Chondrocyte (in vitro differentiated cells): ENCODE data around the gene MEX3D. TPM values are rescaled to one million over a fixed set of nuclear protein-coding genes. Genes with fewer than 3 reads are reported as not detected.
"Not testable (repeated sequence)": the region's sequence is repeated elsewhere in the genome, so short reads cannot be mapped to it uniquely, and the experiment has no call there.

Experiments used
- DNase-seq: peaks from one replicate; pipeline ENCODE4 v3.0.0; 2021; ENCODE audit warnings: mixed read lengths, low spot score
- H3K27ac Mint-ChIP-seq: one replicate; pipeline ENCODE4 v1.8.0; 2021; ENCODE audit warnings: mild to moderate bottlenecking, moderate library complexity, mixed read lengths; ENCODE audit not compliant: unreplicated experiment
- H3K27me3 Mint-ChIP-seq: 2 replicates; pipeline ENCODE4 v1.8.0; 2021; ENCODE audit warnings: low read depth, mixed read lengths
- H3K36me3 Mint-ChIP-seq: 2 replicates; pipeline ENCODE4 v1.8.0; 2021; ENCODE audit warnings: low read depth, mixed read lengths
- H3K4me1 Mint-ChIP-seq: 2 replicates; pipeline ENCODE4 v1.8.0; 2021; ENCODE audit warnings: low read depth, mild to moderate bottlenecking, mixed read lengths
- H3K4me3 Mint-ChIP-seq: one replicate; pipeline ENCODE4 v1.8.0; 2021; ENCODE audit warnings: mild to moderate bottlenecking, moderate library complexity, mixed read lengths; ENCODE audit not compliant: unreplicated experiment
- H3K9me3 Mint-ChIP-seq: 2 replicates; pipeline ENCODE4 v1.8.0; 2021; ENCODE audit warnings: low read depth, mixed read lengths
- total RNA-seq: library from RNA; stranded (reverse); gene quantifications from 3 replicates; pipeline ENCODE4 v1.2.1, GENCODE V29; 2021
- TF ChIP-seq, protein P1 (sequence below): fragments of 200-600 bp; sonication (generic); IDR thresholded peaks from 2 replicates; pipeline ENCODE4 v1.5.0; 2021; ENCODE audit warnings: antibody characterized with exemption, mild to moderate bottlenecking, moderate library complexity

MEX3D gene
- total RNA-seq, 1 donor from 2014 or later = 60.1 TPM

DNA sequence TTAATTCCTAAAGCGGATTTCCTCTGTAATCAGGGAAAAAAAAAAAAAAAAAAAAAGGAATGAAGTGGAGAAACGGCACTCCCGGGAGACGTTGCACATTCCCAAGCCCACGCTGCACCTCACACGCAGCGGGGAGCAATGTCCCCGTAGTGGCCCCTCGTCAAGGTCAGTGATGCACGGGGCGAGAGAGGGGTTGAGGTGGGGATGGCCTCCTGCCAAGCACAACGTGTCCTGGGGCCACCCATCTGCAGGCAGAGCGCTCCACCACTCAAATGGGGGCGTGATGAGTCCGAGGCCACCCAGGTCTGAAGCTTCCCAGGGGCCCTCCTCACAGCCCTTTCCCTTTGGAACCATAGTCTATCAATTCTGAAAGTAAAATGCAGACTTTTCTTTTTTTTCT lies 29.1 kb downstream of the MEX3D start:
- no peaks in the 10 kb centered on the region for H3K9me3 Mint-ChIP-seq
- H3K4me3 Mint-ChIP-seq = no peak overlapping the region
- no peak overlapping the region for H3K27ac Mint-ChIP-seq
- TF ChIP-seq, protein P1, sequence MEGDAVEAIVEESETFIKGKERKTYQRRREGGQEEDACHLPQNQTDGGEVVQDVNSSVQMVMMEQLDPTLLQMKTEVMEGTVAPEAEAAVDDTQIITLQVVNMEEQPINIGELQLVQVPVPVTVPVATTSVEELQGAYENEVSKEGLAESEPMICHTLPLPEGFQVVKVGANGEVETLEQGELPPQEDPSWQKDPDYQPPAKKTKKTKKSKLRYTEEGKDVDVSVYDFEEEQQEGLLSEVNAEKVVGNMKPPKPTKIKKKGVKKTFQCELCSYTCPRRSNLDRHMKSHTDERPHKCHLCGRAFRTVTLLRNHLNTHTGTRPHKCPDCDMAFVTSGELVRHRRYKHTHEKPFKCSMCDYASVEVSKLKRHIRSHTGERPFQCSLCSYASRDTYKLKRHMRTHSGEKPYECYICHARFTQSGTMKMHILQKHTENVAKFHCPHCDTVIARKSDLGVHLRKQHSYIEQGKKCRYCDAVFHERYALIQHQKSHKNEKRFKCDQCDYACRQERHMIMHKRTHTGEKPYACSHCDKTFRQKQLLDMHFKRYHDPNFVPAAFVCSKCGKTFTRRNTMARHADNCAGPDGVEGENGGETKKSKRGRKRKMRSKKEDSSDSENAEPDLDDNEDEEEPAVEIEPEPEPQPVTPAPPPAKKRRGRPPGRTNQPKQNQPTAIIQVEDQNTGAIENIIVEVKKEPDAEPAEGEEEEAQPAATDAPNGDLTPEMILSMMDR = no peak
- peaks cover 5% of the 10 kb centered on the region for H3K4me1 Mint-ChIP-seq
- peaks cover 4% of the 10 kb centered on the region for H3K36me3 Mint-ChIP-seq
- peaks cover 6% of the 10 kb centered on the region for H3K27me3 Mint-ChIP-seq
- DNase-seq = no peak

DNA sequence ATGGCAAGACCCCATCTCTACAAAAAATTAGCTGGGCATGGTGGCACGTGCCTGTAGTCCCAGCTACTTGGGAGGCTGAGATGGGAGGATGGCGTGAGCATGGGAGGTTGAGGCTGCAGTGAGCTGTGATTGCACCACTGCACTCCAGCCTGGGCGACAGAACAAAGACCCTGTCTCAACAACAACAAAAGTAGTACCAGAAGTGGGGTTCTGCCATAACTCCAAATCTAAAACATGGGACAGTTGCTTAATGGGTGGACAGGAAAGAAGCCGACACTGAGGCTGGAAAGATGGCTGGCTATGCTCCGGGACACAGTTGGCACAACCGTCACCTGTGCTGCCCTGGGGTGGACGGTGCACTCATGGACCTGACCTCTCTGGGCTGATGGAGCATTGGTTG lies 32.4 kb downstream of the MEX3D start:
- H3K4me3 Mint-ChIP-seq, H3K36me3 Mint-ChIP-seq, DNase-seq, H3K4me1 Mint-ChIP-seq, H3K27me3 Mint-ChIP-seq, H3K27ac Mint-ChIP-seq, H3K9me3 Mint-ChIP-seq: not testable (repeated sequence)

DNA sequence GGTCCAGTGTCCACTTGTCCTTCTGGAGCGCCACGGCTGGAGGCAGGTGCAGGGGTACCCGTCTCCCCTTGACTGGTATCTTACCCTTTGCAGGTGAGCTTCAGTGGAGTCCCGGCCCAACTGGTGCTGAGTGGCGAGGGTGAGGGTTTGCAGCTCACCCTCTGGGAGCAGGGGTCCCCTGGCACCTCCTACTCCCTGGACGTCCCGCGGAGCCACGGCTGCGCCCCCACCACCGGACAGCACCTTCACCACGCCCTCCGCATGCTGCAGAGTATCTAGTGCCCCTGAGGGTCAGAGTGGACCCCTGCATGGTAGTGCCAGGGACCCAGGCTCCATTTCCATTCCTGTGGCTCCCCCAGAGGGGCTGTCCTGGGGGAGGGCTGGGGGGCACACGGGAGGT lies 33.2 kb downstream of the MEX3D start:
- no peaks in the 10 kb centered on the region for H3K9me3 Mint-ChIP-seq
- TF ChIP-seq, protein P1 = no peak
- H3K36me3 Mint-ChIP-seq = peaks cover 3% of the 10 kb centered on the region
- H3K4me1 Mint-ChIP-seq = peaks cover 5% of the 10 kb centered on the region
- no peak overlapping the region for H3K27ac Mint-ChIP-seq
- H3K27me3 Mint-ChIP-seq = peaks cover 3% of the 10 kb centered on the region
- no peak overlapping the region for H3K4me3 Mint-ChIP-seq
- DNase-seq = no peak

DNA sequence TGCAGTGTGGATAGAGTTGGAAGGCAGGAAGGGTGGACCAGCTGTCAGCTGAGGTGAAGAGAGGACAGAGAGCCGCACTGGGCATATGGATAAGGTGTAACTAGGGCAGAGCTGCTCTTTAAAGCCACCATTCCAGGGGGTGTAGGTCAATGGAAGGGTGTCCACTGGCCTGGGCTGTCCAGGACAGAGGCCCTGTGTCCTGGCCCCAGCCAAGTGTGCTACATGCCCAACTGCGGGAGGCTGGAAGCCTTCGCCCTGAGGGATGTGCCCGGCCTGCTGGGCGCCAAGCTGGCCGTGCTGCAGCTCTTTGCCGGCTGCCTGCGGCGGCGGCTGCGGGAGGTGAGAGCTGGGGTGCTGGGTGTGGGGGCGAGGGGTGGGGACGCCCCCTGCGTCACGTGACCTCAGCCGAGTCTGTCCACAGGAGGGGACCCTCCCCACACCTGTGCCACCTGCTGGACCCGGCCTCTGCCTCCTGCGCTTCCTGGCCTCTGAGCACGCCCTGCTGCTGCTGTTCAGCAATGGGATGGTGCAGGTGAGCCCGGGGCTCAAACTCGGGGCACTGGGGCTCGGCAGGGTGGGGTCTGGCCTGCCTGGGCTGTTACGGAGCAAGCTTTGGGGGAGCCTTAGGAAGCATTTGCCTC lies 34.5 kb downstream of the MEX3D start:
- Mint-ChIP-seq H3K9me3 (no peaks in the 10 kb centered on the region), H3K27ac (no peak overlapping the region), H3K27me3 (peaks cover 4% of the 10 kb centered on the region), H3K4me1 (peaks cover under 1% of the 10 kb centered on the region), H3K4me3 (no peak overlapping the region), H3K36me3 (peaks cover 3% of the 10 kb centered on the region)
- TF ChIP-seq, protein P1 = no peak
- no peak for DNase-seq

DNA sequence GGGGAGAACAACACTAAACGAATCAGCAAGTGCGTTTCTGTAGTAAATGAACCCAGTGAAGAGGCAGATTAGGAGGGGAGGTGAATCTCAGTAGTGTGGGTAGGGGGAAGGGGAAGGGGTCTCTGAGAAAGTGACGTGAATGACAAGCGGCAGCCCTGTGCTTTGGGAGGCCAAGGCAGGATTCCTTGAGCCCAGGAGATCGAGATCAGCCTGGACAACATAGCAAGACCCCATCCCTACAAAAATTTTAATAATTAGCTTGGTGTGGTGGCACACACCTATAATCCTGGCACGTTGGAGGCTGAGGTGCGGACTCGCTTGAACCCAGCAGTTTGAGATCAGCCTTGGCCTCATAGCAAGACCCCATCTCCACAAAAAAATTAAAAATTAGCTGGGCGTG lies 36.1 kb downstream of the MEX3D start:
- DNase-seq = no peak
- Mint-ChIP-seq H3K4me1 (no peaks in the 10 kb centered on the region), H3K9me3 (no peaks in the 10 kb centered on the region), H3K27ac (no peak overlapping the region), H3K36me3 (peaks cover 3% of the 10 kb centered on the region), H3K27me3 (peaks cover 6% of the 10 kb centered on the region), H3K4me3 (no peak overlapping the region)
- TF ChIP-seq, protein P1 = no peak

DNA sequence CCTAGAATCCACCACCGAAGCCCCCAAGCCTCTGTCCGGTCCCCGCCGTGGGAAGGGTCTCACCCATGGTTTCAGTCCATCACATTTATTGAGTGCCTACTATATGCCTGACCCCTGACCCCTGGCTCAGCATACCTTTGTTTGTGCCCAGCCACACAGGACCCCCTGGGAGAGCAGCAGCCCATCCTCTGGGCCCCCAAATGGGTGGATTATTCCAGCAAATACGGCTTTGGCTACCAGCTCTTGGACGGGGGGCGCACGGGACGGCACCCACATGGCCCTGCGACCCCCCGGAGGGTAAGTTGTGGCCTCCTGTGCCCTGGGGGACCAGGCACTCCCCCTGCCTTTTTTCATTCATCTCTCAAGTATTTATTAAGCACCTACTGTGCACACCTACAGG lies 36.5 kb downstream of the MEX3D start:
- Mint-ChIP-seq H3K27ac (no peak overlapping the region), H3K9me3 (no peaks in the 10 kb centered on the region), H3K4me3 (no peak overlapping the region), H3K4me1 (no peaks in the 10 kb centered on the region), H3K36me3 (peaks cover 3% of the 10 kb centered on the region), H3K27me3 (peaks cover 7% of the 10 kb centered on the region)
- TF ChIP-seq, protein P1 = no peak
- no peak for DNase-seq

DNA sequence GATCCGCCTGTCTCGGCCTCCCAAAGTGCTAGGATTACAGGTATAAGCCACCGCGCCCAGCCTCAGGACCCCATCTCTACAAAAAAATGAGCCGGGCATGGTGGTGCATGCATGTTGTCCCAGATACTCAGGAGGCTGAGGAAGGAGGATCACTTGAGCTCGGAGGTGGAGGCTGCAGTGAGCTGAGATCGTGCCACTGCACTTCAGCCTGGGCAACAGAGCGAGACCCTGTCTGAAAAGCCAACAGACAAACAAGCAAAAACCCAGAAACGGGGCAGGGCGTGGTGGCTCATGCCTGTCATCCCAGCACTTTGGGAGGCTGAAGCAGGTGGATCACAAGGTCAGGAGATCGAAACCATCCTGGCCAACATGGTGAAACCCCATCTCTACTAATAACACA lies 37.3 kb downstream of the MEX3D start:
- not testable (repeated sequence) for DNase-seq

More for the DNA sequence above, 37.3 kb downstream of the MEX3D start:
- not testable (repeated sequence) for H3K36me3 Mint-ChIP-seq, H3K27ac Mint-ChIP-seq, H3K4me1 Mint-ChIP-seq, H3K9me3 Mint-ChIP-seq, H3K4me3 Mint-ChIP-seq
- peaks cover 12% of the 10 kb centered on the region for H3K27me3 Mint-ChIP-seq
